Colonic mucosa (tissue), 4 donors: ENCODE measurements around the gene SCAP. TPM values are rescaled to one million over a fixed set of nuclear protein-coding genes. Genes with fewer than 3 reads are reported as not detected.
A peak's percentile ranks its signal among the peaks of the same experiment; 100 is the strongest.
"Not testable (repeated sequence)": the region's sequence is repeated elsewhere in the genome, so short reads cannot be mapped to it uniquely, and the experiment has no call there.

Source experiments
- DNase-seq: peaks from one replicate; pipeline ENCODE4 v3.0.0-alpha.2; 2020
- H3K27ac ChIP-seq: fragments of 200-600 bp; one replicate; pipeline ENCODE4 v1.8.0; 2021
- H3K27me3 ChIP-seq: fragments of 200-600 bp; one replicate; pipeline ENCODE4 v1.8.0; 2021
- H3K36me3 ChIP-seq: fragments of 200-600 bp; one replicate; pipeline ENCODE4 v1.8.0; 2021
- H3K4me1 ChIP-seq: fragments of 200-600 bp; one replicate; pipeline ENCODE4 v1.8.0; 2021; ENCODE audit warnings: mild to moderate bottlenecking
- H3K4me3 ChIP-seq: fragments of 200-600 bp; one replicate; pipeline ENCODE4 v1.8.0; 2021
- H3K9ac ChIP-seq, 2 donors: one replicate each; pipeline ENCODE4 v1.7.0; 2013; ENCODE audit warnings: control low read depth in 2 of 2, low read depth in 2 of 2, low read length in 2 of 2
- H3K9me3 ChIP-seq: fragments of 200-600 bp; one replicate; pipeline ENCODE4 v1.8.0; 2021
- CTCF ChIP-seq: fragments of 200-600 bp; IDR thresholded peaks from one replicate; pipeline ENCODE4 v1.8.0; 2022; ENCODE audit warnings: antibody characterized with exemption, mild to moderate bottlenecking
- intact Hi-C: fragments of 100-400 bp; cut with DNase I; formaldehyde crosslinking; loops from one replicate; pipeline ENCODE4 v1.14.1; 2022
- total RNA-seq, 2 donors: library from RNA; stranded (reverse); fragmentation: NEBNext Ultra II Directional in 1 of 2; extraction: Animal tissue kit (Norgen Biotek cat#: 25700) in 1 of 2; gene quantifications; one replicate each; pipeline ENCODE4 v1.2.1, GENCODE V29; 2021
- donor health status: healthy.
- donor health status: DM: no; HTN: no; CAD: no.
- donor health status: DM: no; HTN: no; CAD: no.

Gene SCAP
- total RNA-seq, 2 donors from 2014 or later, result 86.5 to 137 TPM

- TF ChIP-seq CTCF, result peak; percentile 33
- Histone ChIP-seq H3K9ac (no peak overlapping the region), H3K27me3 (no peaks in the 10 kb centered on the region), H3K4me3 (no peak overlapping the region), H3K36me3 (no peaks in the 10 kb centered on the region), H3K27ac (no peak overlapping the region), H3K9me3 (no peaks in the 10 kb centered on the region), H3K4me1 (no peaks in the 10 kb centered on the region)
- peak; percentile 27 for DNase-seq
- intact Hi-C loops, result no loop called here
Observed at GRCh38 chr3:47370887-47371697, 104.6 kb downstream of the SCAP start.

GRCh38 chr3:47370020-47370419 is 105.7 kb downstream of the SCAP start:
- intact Hi-C loops, H3K27ac ChIP-seq, H3K9me3 ChIP-seq, DNase-seq, H3K9ac ChIP-seq, H3K27me3 ChIP-seq, H3K36me3 ChIP-seq, H3K4me1 ChIP-seq, H3K4me3 ChIP-seq: not testable (repeated sequence)

GRCh38 chr3:47367631-47368030 is 108.1 kb downstream of the SCAP start:
- Histone ChIP-seq H3K36me3 (no peaks in the 10 kb centered on the region), H3K9me3 (no peaks in the 10 kb centered on the region), H3K27me3 (no peaks in the 10 kb centered on the region), H3K4me1 (no peaks in the 10 kb centered on the region), H3K9ac (no peak overlapping the region), H3K27ac (no peak overlapping the region), H3K4me3 (no peak overlapping the region)
- intact Hi-C loops, result no loop called here
- DNase-seq, result no peak
- TF ChIP-seq CTCF, result no peak

GRCh38 chr3:47366833-47367232 is 108.9 kb downstream of the SCAP start:
- Histone ChIP-seq H3K9me3 (no peaks in the 10 kb centered on the region), H3K9ac (no peak overlapping the region), H3K4me1 (no peaks in the 10 kb centered on the region), H3K27ac (no peak overlapping the region), H3K36me3 (no peaks in the 10 kb centered on the region), H3K4me3 (no peak overlapping the region), H3K27me3 (no peaks in the 10 kb centered on the region)
- no peak for TF ChIP-seq CTCF
- intact Hi-C loops, result no loop called here
- DNase-seq, result no peak

GRCh38 chr3:47365213-47366153 is 110.3 kb downstream of the SCAP start:
- H3K4me1 ChIP-seq, result no peaks in the 10 kb centered on the region
- H3K4me3 ChIP-seq, result no peak overlapping the region
- H3K9me3 ChIP-seq, result no peaks in the 10 kb centered on the region
- TF ChIP-seq CTCF, result no peak
- intact Hi-C loops, result no loop called here
- peak; percentile 44 for DNase-seq
- no peak overlapping the region for H3K9ac ChIP-seq
- no peaks in the 10 kb centered on the region for H3K27me3 ChIP-seq
- no peaks in the 10 kb centered on the region for H3K36me3 ChIP-seq
- H3K27ac ChIP-seq, result no peak overlapping the region

Other genes starting within 250 kb of the SCAP start
- gene KIF9, start 193.1 kb downstream of the SCAP start, total RNA-seq, result 10 to 100 TPM in 1 of 2 donors, 1 to 10 TPM in 1; 5.3 to 13.4 TPM
- 10 to 100 TPM; 22.3 to 31.6 TPM for gene KLHL18, start 193.0 kb downstream of the SCAP start, total RNA-seq
- 10 to 100 TPM; 30.5 to 44.0 TPM for gene PTPN23, start 94.9 kb downstream of the SCAP start, total RNA-seq
- 10 to 100 TPM; 16.1 to 37.6 TPM for gene ELP6, start 37.8 kb upstream of the SCAP start, total RNA-seq
- gene CSPG5, start 102.9 kb upstream of the SCAP start, total RNA-seq, result under 1 TPM; 0.66 to 0.74 TPM